ENCODE results near the gene PNMA8C. TPM values are rescaled to one million over a fixed set of nuclear protein-coding genes. Genes with fewer than 3 reads are reported as not detected.

PNMA8C gene
- total RNA-seq (2022; extraction: Qiagen RNA extraction; ENCODE audit: low read depth), result not detected in 5 replicates

GRCh38 chr19:46428239-46429135, at the start of gene PNMA8C:
TSS of gene PNMA8C (minus strand) at chr19:46428936. CDS start at chr19:46428359, 577 bp downstream.

GRCh38 chr19:46471116-46471733, 42.5 kb upstream of the PNMA8C start, which contains the start of gene PNMA8A:
TSS of gene PNMA8A (minus strand) at chr19:46471563. CDS start at chr19:46471035, 528 bp downstream.

GRCh38 chr19:46413262-46414031, 15.3 kb downstream of the PNMA8C start, which contains the start of gene CCDC8:
TSS of gene CCDC8 (minus strand) at chr19:46413564. CDS start at chr19:46412810, 754 bp downstream.

Other genes starting within 250 kb of the PNMA8C start
- gene IGFL1, start 199.2 kb downstream of the PNMA8C start, total RNA-seq (2022; extraction: Qiagen RNA extraction; ENCODE audit: low read depth), result 1.3 to 3.6 TPM (median 2.7 TPM) in 5 replicates
- gene HIF3A, start 131.9 kb downstream of the PNMA8C start, total RNA-seq (2022; extraction: Qiagen RNA extraction; ENCODE audit: low read depth), result not detected in 5 replicates
- 80.7 to 89.6 TPM (median 86.5 TPM) in 5 replicates for gene PPP5C, start 81.8 kb downstream of the PNMA8C start, total RNA-seq (2022; extraction: Qiagen RNA extraction; ENCODE audit: low read depth)
- gene CCDC8, start 15.4 kb downstream of the PNMA8C start, total RNA-seq (2022; extraction: Qiagen RNA extraction; ENCODE audit: low read depth), result not detected in 5 replicates
- gene PNMA8A, start 42.6 kb upstream of the PNMA8C start, total RNA-seq (2022; extraction: Qiagen RNA extraction; ENCODE audit: low read depth), result 10.0 to 11.8 TPM (median 11.4 TPM) in 5 replicates
- gene PNMA8B, start 66.9 kb upstream of the PNMA8C start, total RNA-seq (2022; extraction: Qiagen RNA extraction; ENCODE audit: low read depth), result not detected in 5 replicates
- 198 to 251 TPM (median 238 TPM) in 5 replicates for gene CALM3, start 172.4 kb upstream of the PNMA8C start, total RNA-seq (2022; extraction: Qiagen RNA extraction; ENCODE audit: low read depth)
- 0.06 to 0.11 TPM in 2 of 5 replicates, not detected in the others for gene PTGIR, start 196.2 kb upstream of the PNMA8C start, total RNA-seq (2022; extraction: Qiagen RNA extraction; ENCODE audit: low read depth)
- gene GNG8, start 207.3 kb upstream of the PNMA8C start, total RNA-seq (2022; extraction: Qiagen RNA extraction; ENCODE audit: low read depth), result not detected in 5 replicates
- 0.19 to 0.41 TPM (median 0.38 TPM) in 5 replicates for gene DACT3, start 232.2 kb upstream of the PNMA8C start, total RNA-seq (2022; extraction: Qiagen RNA extraction; ENCODE audit: low read depth)

Data from A549 treated with CpdA at 1 μM for 4 hours (cell line).